Nephron progenitor cell (in vitro differentiated cells): ENCODE results near the gene FER1L5.

ENCODE experiments used
- DNase-seq: peaks from one replicate; pipeline ENCODE4 v3.0.0; 2021
- H3K27ac Mint-ChIP-seq: 2 replicates; pipeline ENCODE4 v1.8.0; 2021; ENCODE audit warnings: mild to moderate bottlenecking, moderate library complexity, mixed read lengths
- H3K27me3 Mint-ChIP-seq: 2 replicates; pipeline ENCODE4 v1.8.0; 2021; ENCODE audit warnings: mild to moderate bottlenecking, low read depth, mixed read lengths; ENCODE audit not compliant: poor library complexity
- H3K36me3 Mint-ChIP-seq: 2 replicates; pipeline ENCODE4 v1.8.0; 2021; ENCODE audit warnings: low read depth, mixed read lengths
- H3K4me1 Mint-ChIP-seq: 2 replicates; pipeline ENCODE4 v1.8.0; 2021; ENCODE audit warnings: mixed read lengths
- H3K4me3 Mint-ChIP-seq: 2 replicates; pipeline ENCODE4 v1.8.0; 2021; ENCODE audit warnings: mild to moderate bottlenecking, moderate library complexity, mixed read lengths
- H3K9me3 Mint-ChIP-seq: 2 replicates; pipeline ENCODE4 v1.8.0; 2021; ENCODE audit warnings: mild to moderate bottlenecking, moderate library complexity, mixed read lengths
- CTCF ChIP-seq: fragments of 200-600 bp; sonication (generic); IDR thresholded peaks from 2 replicates; pipeline ENCODE4 v1.5.0; 2021; ENCODE audit warnings: antibody characterized with exemption

FER1L5 gene

GRCh38 chr2:96754317-96754716, 111.8 kb downstream of the FER1L5 start:
- DNase-seq = no peak
- Mint-ChIP-seq H3K9me3 (no peaks in the 10 kb centered on the region), H3K27me3 (peaks cover 2% of the 10 kb centered on the region), H3K4me3 (no peak overlapping the region), H3K4me1 (peaks cover 8% of the 10 kb centered on the region), H3K36me3 (no peaks in the 10 kb centered on the region), H3K27ac (no peak overlapping the region)
- no peak for TF ChIP-seq CTCF
